Endothelial cell of hepatic sinusoid (primary cell): Measurements from ENCODE around the gene IFITM10.

Experiments used
- in situ Hi-C: cut with HindIII; loops from 2 replicates; pipeline ENCODE4 v1.10.0; 2017; ENCODE audit warnings: low sequenced_read_pairs

Gene IFITM10

DNA sequence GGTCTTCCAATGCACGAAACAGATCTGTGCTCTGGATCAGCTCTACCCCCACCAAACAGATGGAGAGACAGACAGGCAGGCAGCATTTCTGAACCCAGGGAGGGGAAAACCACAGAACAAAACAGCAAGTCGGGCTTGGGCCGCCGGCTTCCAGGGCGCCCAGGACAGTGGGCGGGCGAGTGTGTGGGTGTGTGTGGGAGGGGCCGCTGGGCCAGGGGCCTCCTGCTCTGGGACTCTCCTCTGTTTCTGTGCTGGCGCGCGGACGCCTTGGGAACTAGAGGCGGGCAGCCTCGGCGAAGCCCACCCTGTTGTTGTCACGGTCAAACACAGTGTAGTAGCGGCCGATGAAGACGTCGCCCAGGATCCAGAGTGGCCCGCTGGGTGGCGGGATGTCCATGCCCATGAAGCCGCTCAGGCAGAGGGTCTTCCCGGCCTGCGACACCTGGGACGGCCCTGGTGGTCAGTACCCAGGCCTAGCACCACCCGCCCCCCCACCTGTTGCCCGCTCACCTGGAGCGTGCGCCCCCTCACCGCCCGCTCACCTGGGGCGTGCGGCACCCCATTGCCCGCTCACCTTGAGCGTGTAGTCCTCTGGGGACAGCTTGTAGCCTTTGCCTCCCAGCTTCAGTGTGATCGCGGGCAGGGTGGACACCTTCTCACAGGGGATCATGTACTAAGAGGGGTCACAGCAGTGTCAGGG, 3.0 kb upstream of the IFITM10 start:
- in situ Hi-C loops: no loop called here

DNA sequence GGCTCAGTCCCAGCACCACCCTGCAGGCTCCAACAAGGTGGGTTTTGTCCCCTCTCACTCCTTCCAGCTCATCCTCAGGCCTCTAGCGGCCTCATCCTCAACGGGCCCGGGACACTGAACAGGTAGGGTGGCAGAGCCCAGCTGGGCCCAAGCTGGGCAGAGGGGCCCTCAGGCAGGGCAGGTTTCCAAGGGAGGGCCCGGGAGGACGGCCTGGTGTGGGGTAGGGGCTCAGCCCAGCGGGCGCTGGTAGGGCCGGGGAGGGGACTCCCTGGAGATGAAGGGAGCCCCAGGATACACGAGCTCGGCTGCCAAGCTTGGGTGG, 2.5 kb upstream of the IFITM10 start:
- in situ Hi-C loops: no loop called here

DNA sequence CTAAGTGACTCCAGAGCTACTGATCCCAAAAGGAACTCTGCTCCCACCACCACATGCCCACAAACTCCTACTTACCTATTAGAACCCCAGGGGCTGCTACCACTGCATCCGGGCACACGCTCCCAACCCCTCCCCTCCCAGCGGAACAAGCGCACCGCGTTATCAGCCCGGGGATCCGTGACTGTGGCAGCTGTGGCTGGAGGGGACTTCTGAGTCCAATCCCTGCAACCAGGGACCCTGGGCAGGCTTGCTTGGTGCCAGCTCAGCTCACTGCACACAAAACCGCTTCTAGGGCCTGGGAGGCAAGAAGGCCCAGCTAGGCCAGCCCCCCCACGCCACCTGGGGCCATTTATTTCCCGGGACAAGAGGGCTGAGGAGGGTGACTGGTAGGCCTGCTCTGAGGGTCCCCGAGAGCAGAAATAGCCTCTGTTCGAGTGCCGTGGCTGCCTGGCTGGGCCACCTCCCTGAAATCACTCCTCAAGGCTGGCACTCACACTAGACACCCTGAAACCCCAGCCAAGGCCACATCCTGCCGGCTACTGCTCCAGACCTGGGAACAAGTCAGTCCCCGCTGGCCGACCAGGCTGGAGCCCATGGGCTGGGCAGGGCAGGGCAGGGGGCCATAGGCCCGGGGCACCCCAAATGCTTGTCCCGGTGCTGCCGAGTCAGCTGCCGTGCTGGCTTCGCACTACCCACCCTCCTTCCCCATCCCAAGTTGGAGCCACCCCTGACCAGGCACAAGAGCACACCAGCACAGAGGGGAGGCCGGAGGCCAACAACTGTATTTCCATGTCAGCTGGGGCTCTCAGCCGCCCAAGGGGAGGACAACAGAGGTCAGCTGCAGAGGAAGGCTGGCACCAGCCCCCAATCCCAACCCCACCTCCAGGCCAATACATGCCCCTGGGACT, 1.9 kb upstream of the IFITM10 start:
- in situ Hi-C loops: no loop called here

DNA sequence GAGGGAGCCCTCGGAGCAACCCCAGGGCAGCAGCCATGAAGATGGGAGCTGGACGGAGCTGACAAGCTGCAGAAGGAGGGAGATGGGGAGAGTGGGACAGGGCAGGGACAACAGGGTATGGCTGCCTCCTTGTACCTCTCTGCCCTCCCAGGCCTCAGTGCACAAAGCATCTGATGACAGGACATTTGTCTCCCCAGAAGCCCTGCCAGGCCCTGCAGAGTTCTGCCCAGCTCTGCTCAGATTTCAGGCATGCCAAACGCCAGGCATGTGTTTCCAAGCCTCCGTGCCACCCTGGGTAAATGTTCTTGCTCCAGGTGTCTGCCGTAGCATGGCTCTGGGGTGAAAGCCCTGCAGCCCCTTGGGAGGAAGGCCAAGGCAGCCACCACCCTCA, 1.1 kb upstream of the IFITM10 start:
- in situ Hi-C loops: no loop called here

GRCh38 chr11:1750840-1751530, 590 bp upstream of the IFITM10 start:
- in situ Hi-C loops: no loop called here

DNA sequence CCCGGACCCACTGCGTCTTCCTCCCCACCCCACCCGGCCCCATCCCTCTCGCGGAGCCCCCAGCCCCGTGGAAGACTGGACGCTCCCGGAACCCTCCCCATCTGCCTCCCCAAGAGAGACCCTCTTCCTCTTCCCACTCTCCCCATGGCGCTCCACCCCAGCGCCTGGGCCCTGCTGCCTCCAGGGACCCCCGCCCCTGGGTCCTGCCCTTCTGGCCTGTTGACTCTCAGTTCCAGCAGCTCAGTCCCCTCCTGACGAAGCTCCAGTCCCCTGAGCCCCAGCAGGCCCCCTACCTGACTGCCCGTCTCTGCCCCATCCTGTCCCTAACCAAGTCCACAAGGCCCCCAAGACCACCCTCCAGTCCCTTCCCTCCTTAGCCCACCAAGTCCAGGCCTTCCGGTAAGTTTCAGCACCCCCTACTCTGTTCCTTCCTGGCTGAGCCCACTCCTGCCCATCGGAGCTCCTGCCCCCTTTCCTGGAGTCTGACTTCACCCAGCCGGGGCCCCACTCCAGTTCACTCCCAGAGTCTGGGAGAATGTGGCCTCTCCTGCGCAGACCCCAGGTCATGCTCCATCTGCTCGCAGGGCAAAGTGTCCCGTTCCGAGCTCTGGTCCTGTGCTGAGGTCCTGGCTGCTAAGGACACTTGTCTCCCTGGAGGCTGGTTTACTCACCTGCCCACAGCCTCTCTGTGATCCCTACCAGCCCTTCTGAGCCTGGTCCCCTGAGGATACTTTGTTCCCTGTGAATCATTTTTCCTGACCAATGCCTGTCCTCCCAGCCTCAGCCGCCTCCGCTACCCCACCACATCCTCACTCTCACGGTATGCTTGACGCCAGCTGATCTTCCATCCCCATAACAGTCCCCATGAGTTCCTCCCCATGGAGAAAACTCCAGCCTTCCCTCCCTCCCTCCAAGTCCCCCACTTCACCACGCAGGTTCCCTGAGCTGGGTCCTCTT, 722 bp downstream of the IFITM10 start:
- in situ Hi-C loops: no loop called here

DNA sequence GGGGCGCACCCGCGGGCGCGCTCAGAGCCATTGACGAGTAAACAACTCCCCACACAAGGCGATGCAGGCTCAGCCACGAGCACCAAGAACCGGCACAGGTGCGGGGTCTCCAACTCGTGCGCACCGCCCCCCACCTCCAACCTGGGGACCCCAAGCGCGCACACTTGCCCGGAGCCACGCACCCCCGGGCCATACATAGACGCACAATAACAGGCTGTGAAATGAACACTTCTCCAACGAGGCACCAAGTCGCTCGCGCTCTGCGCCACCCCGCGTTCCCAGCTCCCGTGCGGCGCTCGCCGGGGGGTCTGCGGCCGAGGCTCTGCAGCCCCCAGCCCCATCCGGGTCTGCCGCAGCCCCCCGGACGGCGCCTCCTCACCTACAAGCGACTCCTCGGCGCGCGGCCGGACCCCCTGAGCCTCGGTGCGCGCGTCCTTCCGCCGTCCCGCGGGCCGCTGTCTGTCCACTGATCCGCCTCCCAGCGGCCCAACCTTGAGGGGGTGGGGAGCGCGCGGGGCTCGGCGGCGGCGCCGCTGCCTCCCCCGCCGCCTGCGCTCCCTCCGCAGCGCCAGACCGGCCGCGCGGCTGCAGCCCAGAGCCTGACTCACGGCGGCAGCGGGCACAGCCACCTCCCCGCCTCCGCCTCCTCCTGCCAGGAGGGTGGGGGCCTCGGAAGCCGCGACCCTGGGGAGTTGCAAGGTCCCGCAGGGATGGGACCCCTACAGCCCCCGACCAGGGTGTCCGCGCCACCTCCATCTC, 1.6 kb downstream of the IFITM10 start:
- in situ Hi-C loops: no loop called here

DNA sequence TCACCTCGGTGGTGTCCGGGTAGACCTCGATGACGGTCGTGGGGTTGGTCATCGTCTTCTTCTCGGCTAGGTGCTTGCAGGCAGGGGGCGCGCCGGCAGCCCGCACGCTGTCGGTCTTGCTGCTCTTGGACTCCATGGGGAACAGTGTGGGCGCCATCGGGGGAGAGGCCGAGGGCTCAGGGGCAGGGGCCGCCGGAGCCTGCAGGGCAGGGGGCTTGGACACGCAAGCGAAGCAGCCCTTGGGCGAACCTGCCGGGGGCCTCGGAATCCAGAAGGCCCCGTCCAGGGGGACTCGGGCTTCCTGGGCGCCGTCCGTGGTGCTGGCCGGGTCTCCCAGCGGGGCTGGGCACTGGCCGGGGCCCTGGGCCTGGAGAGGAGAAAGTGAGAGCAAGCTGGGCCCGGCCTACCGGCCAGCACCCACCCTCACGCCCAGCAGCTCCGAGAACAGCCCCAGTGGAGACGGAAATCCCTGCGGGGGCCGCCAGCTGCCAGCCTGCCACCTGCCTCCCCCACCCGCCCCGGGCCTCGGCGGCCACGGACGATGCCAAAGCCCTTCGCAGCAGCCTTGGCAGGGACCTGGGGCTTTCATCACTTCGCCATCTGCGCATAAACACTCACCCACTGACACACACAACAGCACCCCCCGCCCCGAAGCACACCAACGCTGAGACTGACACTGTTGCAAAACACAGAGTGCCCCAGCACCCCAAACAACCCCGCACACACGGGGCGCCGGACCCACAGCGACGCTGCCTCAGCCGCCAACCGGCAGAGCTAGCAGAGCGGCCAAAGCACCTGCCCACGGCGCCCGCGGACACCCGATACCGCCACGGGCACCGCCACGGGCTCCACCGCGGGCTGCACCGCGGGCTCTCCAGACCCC, 2.4 kb downstream of the IFITM10 start:
- in situ Hi-C loops: no loop called here

- in situ Hi-C loops: no loop called here
Measured at GRCh38 chr11:1746956-1747752, 3.2 kb downstream of the IFITM10 start.

DNA sequence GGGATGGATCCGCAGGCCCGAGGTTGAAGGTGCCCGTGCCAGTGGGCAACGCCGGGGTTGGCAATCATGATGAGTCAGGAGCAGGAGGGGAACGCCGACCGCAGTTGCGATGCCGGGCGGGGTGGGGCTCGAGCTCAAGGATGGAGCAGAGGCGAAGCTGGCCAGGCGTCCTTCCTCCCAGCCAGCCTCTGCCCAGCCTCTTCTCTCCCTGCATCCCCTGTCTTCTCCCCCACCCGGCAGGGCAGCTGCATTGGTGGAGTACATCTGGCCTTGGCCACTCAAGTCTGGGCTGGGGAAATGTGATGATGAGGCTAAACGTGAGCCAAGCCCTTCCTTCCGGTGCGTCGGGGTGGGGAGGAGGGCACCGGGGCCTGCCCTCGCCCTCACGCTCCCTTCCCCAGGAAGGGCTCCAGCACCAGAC, 3.9 kb downstream of the IFITM10 start:
- in situ Hi-C loops: no loop called here

GRCh38 chr11:1745701-1746320, 4.6 kb downstream of the IFITM10 start:
- in situ Hi-C loops: no loop called here

DNA sequence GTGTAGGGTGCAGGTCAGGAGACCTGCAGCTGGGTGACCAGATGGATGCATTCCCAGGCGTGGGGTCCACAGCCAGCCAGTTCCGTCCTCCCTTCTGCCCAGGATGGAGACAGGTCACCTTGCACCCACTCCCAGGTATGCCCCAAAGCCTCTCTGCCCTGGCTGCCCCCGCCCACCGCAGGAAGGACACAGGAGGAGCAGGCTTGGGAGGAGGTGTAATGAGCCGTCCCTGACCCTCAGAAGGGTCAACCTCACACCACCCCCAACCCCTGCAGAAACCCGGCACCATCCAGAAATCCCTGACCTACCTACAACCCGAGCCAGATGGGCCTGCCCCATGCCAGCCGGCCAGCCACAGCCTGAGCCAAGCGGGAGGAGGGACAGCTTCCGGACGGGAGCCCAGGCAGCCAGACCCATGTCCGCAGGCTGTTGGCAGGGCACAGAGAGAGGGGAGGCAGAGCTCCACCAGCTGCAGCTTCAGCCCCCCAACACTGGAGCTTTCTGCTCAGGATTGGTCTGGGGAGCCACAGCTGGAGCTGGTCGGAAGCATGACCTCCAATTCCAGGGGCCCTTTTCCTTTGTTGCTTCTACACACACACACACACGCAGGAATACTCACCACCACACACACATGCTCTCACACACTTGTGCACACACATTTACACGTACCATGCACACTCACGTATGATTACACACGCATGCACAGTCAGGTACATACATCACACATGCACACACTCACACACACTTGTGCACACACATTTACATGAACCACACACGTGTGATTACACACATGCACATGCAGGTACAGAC, 5.3 kb downstream of the IFITM10 start:
- in situ Hi-C loops: no loop called here

DNA sequence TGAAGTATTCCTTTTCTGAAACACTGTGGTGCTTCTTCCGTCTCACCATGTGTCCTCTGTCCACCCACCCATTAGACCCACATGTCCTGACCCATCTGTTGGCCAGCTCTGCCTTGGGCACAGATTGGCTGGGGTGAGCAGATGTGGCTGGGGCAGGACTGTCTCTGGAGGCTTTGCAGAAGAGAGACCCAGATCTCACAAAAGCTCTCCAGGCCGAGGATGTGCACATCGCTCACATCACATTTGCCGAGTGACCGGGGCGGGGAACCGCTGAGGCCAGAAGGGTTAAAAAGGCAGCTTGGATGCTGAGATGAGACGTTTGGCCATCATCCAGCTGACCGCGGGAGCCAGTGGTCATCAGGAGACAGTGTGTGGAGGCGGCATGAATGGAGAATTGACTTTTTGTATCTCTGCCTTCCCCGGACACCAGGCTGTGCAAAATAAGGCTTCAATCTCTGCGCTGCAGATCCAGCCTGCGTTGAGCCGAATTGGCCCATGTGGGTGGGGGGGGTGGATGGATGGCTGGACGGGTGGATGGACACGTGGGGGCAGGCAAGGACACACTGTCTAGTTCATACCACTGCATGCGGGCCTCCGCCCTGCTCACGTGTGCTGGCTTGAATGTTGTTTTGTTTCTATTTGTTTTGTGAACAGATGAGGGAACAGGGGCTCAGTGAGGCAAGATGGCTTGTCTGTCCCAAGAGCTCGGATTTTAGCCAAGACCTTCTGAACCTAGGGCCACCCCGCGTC, 6.1 kb downstream of the IFITM10 start:
- in situ Hi-C loops: no loop called here

DNA sequence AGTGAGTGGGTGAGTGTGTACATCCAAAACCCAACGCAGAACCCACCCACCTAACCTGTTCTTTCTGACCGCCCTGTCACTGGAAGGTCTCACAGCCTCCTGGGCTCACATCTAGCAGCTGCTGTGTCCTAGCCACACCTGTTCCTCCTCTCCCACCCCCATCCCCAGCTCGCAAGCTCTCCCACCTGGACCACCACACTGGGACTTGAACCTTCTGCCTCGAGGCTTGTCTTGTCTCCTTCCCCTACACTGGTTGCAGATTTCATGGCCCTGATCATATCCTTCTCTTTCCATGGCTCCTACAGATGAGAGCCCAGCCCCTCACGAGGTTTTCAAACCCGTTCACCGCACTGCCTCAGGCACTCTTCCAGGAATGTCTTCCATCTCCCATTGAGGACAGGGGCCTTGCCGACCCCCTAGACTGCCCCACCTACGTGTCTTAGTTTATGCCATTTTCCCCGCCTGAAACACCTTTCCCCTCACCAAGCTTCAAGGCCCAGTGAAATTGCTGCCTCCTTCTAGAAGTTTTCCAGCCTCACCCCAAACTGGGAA, 6.7 kb downstream of the IFITM10 start:
- in situ Hi-C loops: no loop called here

DNA sequence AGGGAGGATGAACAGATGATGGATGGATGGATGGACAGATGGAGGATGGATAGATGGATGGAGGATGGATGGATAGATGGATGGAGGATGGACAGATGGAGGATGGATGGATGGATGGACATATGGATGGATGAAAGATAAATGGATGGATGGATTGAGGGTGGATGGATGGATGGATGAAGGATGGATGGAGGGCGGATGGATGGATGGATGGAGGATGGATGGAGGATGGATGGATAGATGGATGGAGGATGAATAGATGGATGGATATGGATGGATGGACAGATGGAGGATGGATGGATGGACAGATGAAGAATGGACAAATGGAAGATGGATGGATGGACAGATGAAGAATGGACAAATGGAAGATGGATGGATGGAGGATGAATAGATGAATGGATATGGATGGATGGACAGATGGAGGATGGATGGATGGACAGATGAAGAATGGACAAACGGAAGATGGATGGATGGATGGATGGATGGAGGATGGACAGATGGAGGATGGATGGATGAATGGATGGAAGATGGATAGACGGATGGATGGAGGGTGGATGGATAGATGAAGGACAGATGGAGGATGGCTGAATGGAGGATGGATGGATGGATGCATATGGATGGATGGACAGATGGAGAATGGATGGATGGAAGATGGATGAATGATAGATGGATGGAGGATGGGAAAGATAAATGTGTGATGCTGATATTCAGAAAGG, 7.4 kb downstream of the IFITM10 start:
- in situ Hi-C loops: no loop called here
